Activated CD4-positive, alpha-beta T cell treated with anti-CD3 and anti-CD28 coated beads, Interleukin-2, Interleukin-6, amounts not matched to agents 100 ng/mL and 50 ng/mL, durations not matched to agents 16 hours and 8 hours (primary cell): ENCODE measurements around the gene SLC43A2.
"Not testable (repeated sequence)": the region's sequence is repeated elsewhere in the genome, so short reads cannot be mapped to it uniquely, and the experiment has no call there.

Experiments
- DNase-seq: peaks from one replicate; pipeline ENCODE4 v3.0.0-alpha.2; 2020

The SLC43A2 gene

GRCh38 chr17:1588821-1589585 is 39.6 kb downstream of the SLC43A2 start:
- no peak for DNase-seq

GRCh38 chr17:1584167-1584566 is 44.5 kb downstream of the SLC43A2 start:
- no peak for DNase-seq

- no peak for DNase-seq
Observed at GRCh38 chr17:1583556-1583955, 45.1 kb downstream of the SLC43A2 start.

- DNase-seq, result no peak
Observed at GRCh38 chr17:1582374-1582773, 46.3 kb downstream of the SLC43A2 start.

- DNase-seq, result no peak
Observed at GRCh38 chr17:1580979-1581676, 47.5 kb downstream of the SLC43A2 start.

- no peak for DNase-seq
Observed at GRCh38 chr17:1578029-1578428, 50.6 kb downstream of the SLC43A2 start.

GRCh38 chr17:1577583-1578013 is 51.0 kb downstream of the SLC43A2 start:
- DNase-seq, result no peak

GRCh38 chr17:1577182-1577581 is 51.5 kb downstream of the SLC43A2 start:
- DNase-seq, result peak; percentile 10

- DNase-seq, result no peak
Observed at GRCh38 chr17:1576500-1576899, 52.1 kb downstream of the SLC43A2 start.

GRCh38 chr17:1574697-1575471 is 53.8 kb downstream of the SLC43A2 start:
- DNase-seq, result no peak

GRCh38 chr17:1573932-1574696 is 54.5 kb downstream of the SLC43A2 start:
- DNase-seq, result peak; percentile 79

- DNase-seq, result not testable (repeated sequence)
Observed at GRCh38 chr17:1572646-1573045, 56.0 kb downstream of the SLC43A2 start.

- DNase-seq, result no peak
Observed at GRCh38 chr17:1571341-1571704, 57.3 kb downstream of the SLC43A2 start.

- DNase-seq, result no peak
Observed at GRCh38 chr17:1568950-1569810, 59.5 kb downstream of the SLC43A2 start.

- DNase-seq, result peak; percentile 80
Observed at GRCh38 chr17:1566505-1567199, 62.0 kb downstream of the SLC43A2 start.

- no peak for DNase-seq
Observed at GRCh38 chr17:1565877-1566276, 62.8 kb downstream of the SLC43A2 start.

GRCh38 chr17:1563786-1564613 is 64.6 kb downstream of the SLC43A2 start:
- no peak for DNase-seq

- DNase-seq, result not testable (repeated sequence)
Observed at GRCh38 chr17:1563471-1563785, 65.2 kb downstream of the SLC43A2 start.

GRCh38 chr17:1562176-1562643 is 66.4 kb downstream of the SLC43A2 start:
- DNase-seq, result no peak
